Stimulated activated CD4-positive, alpha-beta T cell treated with anti-CD3 and anti-CD28 coated beads, Interleukin-2, amount 100 ng/mL, for 24 hours (primary cell): ENCODE data around the gene CST1.
A peak's percentile ranks its signal among the peaks of the same experiment; 100 is the strongest.
"Not testable (repeated sequence)": the region's sequence is repeated elsewhere in the genome, so short reads cannot be mapped to it uniquely, and the experiment has no call there.

Experiments
- DNase-seq, 2 donors: peaks; one replicate each; pipeline ENCODE4 v3.0.0-alpha.2; 2020

CST1 gene

DNA sequence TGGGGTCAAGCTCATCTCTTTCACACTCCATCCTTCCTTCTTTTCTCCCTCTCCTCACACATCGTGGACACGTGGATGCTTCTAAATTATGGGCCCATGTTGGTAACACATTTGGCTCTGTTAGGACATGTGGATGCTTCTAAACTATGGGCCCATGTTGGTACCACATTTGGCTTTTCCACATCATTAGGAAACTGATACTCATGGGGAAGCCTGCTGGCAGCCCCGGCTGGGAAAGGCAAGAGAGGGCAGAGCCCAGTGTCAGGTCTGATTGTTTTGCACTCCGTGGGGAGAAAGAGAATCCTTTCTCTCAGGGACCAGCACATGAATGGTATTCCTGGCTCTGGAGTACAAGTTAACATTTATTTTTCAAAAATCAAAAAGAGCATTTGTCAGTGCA, 4.0 kb upstream of the CST1 start:
- no peak for DNase-seq

DNA sequence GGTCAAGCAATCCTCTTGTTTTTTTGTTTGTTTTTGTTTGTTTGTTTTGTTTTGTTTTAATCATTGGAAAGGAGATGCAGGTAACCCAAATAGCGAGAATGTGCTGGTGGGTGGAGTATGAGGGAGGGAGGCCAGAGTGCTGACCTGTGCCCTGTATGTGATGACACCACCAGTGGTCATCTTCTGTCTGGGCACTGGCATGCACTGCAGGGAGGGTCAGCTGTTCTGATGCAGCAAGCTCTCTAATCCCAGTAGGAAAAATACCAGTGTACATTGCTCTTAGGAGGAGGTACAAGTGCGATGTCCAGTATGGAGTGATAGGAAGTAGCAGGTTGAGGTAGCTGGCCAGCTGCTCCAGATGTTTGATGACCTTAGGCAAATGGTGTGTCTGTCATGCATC, 2.9 kb upstream of the CST1 start:
- DNase-seq: no peak

DNA sequence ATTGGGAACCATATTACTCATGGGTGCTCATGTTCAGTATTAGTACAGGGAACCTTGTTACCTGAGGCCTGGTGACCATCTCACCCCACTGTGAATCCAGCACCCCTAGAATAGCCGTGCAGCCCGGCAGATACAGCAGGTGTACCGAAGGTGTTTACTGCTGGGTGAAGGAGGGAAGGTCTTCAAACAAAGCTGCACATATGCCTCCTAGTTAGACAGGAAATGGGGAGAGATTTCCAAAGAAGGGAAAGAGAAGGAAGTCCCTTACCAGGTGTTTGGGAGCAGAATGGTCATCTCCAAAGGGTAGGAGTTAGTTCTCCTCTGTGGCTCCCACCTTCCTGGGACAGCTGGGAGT, 2.4 kb upstream of the CST1 start:
- DNase-seq: no peak

DNA sequence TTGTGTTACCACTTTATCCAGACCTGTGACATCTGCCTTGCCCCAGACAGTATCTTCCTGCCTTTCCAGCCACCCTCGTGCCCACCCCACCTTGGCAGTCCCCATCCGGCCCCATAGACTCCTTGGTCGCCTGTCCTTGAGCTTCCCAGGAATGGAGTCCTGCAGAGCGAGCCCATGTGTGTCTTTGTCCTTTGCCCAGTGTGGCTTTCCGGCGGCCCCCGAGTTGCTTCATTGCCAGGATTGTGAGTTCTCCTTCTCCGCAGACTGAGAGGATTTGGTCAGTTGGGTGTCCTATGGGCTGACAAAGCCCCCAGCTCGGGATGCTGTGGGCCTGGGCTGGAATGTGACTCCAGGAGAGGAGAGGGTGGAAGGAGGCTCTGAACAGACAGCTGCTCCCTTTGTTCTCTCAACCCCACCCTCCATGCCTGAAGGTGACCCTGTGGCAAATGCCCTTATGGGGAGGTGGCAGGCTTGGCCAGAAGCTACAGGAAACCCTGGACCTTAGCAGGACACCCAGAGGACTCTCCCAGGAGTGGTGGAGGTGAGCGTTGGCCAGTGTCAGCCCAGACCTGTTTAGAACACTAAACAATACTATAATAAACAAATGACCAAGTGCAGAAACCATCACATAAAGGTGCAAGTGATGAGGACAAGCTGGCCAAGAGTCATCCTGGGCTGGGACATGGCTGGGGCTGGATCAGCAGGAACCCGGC, 1.9 kb upstream of the CST1 start:
- DNase-seq: no peak

DNA sequence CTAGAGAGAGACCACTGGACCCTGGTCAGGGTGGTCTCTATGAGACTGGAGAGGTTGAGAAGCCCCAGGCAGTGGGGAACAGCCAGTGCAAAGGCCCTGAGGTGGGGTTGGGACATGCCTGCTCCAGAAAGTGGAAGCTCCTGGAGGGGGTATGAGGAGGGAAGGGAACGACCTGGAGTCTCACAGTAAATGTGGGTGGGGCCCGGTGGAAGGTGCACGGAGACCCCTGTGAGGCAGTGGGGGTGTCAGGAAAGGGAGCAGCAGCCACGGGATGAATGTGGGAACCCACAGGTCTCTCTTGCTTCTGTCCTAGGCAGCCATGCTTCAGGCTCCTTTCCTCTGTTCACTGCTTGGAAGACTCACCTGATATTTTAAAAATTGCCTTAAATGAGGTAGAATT, 1.3 kb upstream of the CST1 start:
- no peak for DNase-seq

DNA sequence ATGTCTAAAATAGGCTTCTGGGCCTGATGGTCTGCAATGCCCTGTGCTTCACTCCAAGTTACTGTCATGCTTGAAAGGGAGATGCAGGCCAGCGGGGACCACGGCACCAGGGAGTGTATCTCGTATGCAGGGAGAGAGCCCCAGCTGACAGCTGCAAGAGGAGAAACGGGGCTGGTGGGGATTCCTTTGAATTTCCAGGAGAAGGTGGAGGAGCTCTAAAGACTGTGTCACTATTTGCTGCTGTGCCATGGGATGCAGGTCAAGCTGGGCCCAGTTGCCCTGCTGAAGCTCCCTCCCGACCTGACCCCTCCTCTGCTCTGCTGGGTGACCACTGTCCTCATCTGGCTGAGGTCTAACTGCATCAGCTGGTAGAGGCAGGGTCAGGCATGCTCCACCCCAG, 989 bp downstream of the CST1 start:
- DNase-seq: no peak

DNA sequence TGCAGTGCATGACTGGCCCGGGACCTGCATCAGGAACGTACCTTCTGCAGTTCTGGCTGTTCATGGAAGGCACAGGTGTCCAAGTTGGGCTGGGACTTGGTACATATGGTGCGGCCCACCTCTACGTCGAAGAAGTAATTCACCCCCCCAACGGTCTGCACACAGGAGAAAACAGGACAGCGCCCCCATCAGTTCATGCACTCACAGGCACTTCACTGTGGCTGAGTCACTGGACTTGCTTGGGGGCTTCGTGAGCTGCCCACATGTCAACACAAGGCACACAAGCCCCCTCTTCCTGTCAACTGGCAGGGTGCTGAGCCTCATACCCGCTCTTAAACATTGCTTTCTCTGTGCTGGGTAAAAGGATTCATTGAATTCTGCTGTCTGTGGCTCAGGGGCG, 1.8 kb downstream of the CST1 start:
- not testable (repeated sequence) for DNase-seq

DNA sequence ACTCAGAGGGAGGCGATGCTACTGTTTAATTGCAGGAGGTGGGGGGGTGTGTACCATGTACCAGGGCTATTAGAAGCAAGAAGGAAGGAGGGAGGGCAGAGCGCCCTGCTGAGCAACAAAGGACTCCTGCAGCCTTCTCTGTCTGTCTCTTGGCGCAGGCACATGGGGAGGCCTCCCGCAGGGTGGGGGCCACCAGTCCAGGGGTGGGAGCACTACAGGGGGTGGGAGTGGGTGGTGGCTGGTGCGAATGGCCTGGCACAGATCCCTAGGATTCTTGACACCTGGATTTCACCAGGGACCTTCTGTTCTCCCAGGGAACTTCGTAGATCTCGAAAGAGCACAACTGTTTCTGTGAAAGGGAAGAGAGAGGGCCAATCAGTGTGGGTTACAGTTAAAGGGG, 3.2 kb downstream of the CST1 start:
- not testable (repeated sequence) for DNase-seq

DNA sequence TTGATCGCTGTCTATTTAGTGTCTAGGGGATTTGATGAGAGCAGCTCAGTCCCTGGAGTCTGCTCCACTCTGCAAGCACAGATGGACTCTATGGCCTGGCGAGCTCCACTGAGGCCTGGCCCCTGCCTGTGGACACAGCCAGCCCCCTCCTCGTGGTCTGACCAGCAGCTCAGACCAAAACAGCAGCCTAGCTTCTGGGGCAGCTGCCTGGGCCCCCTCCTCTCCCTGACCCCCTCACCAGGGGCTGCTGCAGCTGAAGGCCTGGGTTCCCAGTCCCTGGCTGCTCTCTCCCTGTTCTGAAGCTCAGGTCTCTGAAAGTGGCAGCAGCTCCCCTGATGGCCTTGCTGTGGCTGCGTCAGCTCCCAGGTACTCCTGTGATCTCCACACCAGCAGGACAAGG, 3.6 kb downstream of the CST1 start:
- not testable (repeated sequence) for DNase-seq

DNA sequence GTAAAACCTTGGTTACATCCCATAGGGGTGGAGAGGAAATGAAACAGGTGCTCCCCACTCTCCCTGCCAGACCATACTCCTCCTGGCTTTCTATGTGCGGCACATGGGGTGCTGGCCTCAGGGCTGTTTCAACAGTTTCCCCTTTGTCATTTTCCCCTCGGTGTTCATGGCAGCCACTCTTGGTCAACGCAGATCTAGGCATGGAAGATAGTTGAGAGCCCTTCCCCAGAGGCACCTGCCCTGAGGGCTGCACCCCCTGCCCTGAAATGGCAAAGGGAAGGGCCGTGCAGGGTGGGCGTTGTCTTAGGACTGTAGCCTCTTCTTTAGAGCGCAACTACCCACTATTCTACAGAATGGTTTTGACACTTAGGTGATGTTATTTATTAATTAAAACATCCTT, 4.4 kb downstream of the CST1 start:
- DNase-seq: no peak

DNA sequence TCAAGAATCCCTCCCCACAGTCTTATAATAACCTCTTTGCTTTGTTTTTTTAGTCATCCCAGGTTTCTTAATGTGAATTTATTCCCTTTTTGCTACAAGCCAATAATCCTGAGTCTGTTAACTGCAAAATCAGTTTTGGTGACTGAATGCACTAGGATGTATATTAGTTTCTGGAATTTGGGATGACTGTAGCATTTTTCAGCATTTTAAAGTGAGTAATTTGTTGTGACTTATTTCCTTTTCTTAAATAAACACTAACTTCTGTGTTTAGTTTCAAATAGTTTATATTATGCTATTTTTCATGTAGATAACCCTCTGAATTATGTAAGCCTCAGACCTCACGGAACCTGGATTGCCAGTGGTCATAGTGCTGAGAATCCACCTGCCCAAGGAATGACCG, 5.5 kb downstream of the CST1 start:
- DNase-seq: no peak

DNA sequence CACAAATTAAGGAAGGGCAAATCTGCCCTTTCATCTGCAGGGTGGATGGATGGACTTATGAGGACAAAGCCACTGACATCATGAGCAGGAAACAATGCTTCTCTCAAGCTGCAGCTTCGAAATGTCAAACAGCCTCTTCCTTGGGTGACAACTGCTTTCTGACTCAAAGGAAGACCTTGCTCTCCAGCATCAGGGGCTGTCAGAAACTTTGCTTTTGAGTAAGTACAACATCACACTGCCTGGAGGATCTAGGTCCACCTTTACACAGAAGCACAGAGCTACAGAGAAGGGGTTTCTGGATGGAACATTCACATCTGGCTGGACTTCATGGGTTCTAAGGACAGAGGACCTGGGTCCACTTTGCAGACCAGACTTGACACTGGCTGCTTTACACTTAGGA, 5.9 kb downstream of the CST1 start:
- DNase-seq: no peak

DNA sequence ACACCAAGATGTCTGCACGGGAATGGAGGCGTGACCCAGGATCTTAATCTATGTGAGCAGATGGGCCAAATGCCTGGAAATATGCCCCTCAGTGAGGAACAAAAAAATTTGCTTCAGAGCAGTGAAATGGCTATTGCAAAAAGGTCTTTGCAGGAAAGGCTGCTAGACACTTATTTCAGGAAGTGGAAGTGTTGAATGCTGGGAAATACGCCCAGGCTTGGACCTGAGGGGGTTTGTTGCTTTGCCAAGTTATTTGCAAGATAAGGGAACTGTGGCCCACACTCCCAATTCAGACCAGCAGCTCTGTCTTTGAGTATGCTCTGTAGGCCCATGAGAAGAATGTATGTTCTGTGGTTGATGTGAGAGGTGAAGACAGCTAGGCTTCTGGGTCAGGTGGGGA, 15.3 kb downstream of the CST1 start:
- DNase-seq: not testable (repeated sequence)

DNA sequence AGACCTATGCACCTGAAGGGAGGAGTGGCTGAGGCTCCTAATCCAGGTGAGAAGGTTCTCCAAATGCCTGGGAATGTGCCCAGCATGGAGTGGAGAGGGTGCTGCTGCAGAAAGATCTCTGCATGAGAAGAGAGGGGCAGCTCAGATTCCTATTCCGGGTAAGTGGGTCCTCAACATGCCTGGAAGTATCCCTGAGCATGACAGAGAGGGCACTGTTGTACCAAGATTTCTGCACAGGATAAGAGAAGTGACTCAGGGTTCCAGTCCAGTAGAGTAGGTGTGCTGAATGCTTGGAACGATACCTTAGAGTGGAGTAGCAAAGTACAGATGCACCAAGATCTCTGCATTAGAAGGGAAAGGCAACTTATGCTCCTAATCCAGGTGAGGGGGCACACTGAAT, 15.8 kb downstream of the CST1 start:
- DNase-seq: not testable (repeated sequence)

DNA sequence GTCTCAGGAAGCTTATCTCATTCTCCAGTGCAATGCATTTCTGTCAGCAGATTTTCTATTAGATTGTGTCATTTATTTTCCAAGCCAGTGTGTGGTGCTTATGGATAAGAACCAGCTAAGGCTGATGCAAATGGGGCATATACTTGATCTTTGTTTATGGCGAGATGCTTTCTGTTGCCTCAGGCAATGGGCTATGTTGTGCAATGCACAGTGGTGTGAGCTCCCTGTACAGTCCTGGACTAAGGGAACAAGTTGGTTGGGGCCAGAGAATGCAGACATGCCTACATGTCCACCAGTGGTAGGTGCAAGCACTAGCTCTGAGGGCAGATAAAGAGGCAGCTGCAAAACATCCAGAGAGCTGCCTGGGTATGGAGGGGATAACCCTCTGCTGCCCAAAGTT, 16.3 kb downstream of the CST1 start:
- DNase-seq: not testable (repeated sequence)

DNA sequence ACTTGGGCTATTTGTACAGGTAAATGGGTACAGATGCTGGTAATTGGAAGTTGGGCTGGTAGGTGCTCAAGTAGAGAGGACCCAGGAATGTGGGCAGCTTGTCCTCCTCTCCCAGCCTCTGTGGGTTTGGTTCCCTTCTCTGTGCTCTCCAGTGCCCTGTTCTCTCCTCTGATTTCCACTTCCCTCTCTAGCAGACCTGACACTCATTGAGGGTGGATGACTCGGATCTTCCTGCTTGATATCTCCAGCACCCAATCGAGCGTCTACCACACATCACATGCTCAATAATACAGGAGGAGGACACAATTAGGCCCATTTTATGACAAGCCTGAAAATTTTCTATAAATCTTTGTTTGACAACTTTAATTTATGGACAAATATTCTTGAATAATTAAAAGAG, 23.7 kb downstream of the CST1 start:
- no peak for DNase-seq

DNA sequence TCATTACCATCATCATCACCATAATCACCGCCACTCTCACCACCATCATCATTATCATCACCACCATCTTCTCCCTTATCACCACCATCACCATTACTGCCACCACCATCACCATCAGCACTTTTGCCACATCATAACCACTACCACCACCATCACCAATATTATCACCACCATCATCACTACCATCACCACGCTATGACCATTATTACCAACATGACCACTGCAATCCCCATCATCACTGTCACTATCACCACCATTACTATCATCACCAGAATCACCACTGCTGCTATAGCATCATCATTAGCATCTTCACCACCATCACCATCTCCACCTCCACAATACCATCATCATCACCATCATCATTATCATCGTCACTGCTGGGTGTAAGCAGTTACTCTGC, 25.6 kb downstream of the CST1 start:
- no peak for DNase-seq

DNA sequence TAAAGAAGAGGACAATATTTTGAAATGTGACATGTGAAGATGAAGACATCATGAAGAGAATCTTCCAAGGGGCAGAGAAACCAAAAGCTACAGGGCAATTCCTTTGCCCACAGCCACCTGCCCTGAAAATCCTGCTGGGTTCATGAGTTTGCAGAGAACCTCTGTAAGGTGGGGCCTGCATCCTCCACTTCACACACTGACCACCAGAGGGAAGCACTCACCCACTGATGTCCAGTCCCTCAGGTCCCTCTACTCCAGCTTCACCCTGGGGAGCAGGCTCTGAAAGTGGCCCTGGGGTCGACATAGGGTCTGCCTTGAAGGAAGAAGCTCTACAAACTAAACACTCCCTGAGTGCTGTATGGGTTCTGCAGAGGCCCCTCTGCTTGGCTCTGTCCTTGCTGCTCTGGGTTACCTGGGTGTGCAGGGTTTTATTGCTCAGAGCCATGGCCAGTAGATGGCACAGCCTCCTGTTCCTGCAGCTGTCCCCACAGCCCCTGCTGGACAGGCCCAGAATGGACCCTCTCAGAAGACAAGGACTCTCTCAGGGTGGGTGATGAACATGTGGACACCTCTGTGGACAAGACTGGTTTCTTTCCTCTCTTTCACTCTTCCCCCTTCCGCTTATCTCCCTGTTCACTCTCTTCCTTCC, 27.0 kb downstream of the CST1 start:
- DNase-seq: peak; percentile 19 to 52

DNA sequence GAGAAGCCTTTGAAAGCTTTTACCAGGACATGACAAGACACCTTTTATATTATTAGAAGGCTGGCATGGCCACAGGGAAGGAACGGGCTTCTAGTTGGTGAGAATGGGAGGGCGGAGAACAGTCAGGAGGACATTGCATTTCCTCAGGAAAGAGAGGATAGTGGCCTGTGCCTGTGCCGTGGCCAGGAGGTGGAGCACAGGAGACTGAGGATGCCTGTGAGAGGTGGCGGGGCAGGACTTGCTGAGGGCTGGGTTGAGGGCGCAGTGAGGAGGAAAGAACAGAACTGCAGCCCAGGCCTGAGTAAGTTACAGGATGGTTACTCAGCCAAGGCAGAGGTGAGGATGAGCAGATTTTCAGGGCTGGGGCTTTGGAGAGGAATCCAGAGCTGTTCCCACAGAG, 27.9 kb downstream of the CST1 start:
- DNase-seq: not testable (repeated sequence)

DNA sequence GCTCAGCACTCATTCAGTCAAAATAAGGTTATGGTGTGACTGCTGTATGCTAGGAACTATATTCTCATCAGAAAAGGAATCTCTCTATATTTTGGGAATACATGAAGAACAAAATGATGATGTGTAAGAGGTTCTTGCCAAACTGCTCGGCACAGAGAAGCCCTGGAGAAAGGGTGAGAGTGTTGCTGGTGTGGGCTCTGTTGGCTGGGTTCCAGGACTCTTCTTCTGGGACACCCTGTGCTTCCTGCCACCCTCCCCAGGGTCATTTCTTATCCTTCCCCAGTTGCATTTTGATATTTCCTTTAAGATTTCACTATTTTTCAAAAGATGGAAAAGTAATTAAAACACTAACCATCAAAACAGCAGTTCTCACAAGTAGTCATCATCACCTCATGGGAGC, 28.8 kb downstream of the CST1 start:
- DNase-seq: no peak

DNA sequence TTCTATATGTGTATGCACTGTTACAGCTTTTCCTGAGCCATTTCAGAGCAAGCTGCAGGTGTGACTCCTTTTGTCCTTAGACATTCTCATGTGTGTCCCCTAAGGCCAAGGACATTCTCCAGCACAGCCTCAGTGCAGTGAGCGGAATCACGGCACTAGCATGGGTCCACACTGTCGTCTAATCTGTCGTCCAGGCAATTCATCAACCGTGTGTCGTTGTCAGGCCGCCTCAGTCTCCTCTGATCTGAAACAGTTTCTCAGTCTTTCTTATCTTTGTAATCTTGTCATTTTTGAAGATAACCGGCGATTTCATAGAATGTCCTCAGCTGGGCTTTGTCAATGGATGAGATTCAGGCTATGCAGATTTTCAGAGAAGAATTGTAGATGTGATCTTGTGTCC, 31.4 kb downstream of the CST1 start:
- not testable (repeated sequence) for DNase-seq

DNA sequence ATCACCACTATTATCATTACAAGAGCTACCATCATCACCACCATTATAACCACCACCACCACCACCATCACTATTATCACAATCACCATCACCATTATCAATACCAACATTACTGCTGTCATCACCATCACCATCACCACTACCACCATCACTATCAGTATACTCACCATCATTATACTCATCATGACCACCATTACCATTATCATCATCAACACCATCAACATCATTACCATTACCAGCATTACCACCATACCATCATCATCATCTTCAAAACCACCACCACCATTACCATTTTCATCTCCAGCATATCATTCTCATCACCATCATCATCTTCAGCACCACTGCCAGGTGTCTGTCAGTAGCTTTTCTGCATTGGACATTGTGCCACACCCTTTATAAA, 39.0 kb downstream of the CST1 start:
- not testable (repeated sequence) for DNase-seq

DNA sequence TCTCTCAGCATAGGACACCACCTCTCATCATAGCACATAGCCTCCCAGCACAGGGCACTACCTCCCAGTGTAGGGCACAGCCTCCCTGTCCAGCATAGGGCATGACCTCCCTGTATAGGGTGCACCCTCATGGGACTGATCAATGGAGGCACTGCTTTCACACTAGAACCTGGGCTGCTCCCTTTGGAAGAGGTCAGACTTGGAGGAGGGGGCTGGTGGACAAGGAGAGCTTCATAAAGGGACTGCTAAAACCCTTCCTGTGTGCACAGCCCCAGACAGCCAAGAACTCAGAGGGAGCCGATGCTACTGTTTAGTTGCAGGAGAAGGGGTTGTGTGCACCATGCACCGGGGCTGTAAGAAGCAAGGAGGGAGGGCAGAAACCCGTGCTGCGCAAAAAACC, 40.0 kb downstream of the CST1 start:
- DNase-seq: no peak

DNA sequence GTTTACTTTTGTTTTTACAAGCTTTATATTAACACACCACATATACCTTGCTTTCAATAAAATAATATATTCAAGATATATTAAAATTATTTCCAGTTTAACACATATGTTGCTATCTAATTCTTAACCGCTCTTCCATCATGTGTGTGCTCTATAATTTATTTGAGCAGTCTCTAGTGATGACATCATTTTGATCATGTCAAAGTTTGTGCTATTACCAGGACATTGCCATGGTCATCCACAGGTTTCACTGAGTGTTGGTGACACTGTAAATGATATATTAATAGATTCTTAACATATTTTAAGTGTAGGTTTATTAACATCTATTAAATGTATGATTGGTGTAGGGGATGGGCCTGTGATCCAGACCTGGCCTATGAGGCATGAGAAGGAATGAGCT, 44.8 kb downstream of the CST1 start:
- DNase-seq: no peak

DNA sequence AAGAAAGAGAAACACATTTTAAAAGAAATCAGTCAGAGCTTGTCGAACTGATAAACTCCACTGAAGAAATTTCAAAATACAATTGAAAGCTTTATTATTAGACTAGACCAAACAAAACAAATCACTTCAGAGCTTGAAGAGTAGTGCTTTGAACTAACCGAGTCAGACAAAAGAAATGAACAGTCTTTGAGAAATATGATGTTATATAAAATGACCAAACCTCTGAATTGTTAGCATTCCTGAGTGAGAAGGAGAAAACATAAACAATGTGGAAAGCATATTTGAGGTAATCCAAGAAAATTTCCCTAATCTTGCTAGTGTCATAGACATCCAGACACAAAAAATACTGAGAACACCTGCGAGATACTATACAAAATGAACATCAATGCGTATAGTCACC, 48.7 kb downstream of the CST1 start:
- no peak for DNase-seq
